ENCODE measurements around the gene DLG2. TPM values are rescaled to one million over a fixed set of nuclear protein-coding genes. Genes with fewer than 3 reads are reported as not detected.
"Not testable (repeated sequence)": the region's sequence is repeated elsewhere in the genome, so short reads cannot be mapped to it uniquely, and the experiment has no call there.

DLG2 gene
- total RNA-seq, 4 donors from 2014 or later: 11.0 to 34.2 (median 19.8) TPM

DNA sequence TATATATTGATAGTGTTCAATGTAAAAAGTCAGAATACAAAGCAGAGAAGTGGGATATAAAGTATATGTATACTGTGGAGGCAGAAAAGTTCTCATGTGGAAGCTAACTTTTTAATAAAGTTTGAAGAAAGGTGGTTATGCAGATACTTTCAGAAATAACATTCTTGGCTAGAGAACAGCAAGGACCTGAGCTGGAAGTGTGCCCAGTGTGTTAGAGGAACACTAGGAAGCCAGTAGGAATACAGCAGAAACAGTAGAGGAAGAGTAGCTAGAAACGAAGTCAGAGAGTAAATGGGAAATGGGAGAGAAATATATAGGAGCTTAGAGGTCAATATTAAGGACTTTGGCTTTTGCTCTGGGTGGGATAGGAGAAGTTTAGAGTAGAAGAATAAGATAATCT is 1876.1 kb downstream of the DLG2 start:
- Histone ChIP-seq H3K9me3 (no peaks in the 10 kb centered on the region), H3K27me3 (no peaks in the 10 kb centered on the region), H3K36me3 (no peaks in the 10 kb centered on the region), H3K4me3 (no peak overlapping the region), H3K27ac (no peak overlapping the region), H3K4me1 (no peaks in the 10 kb centered on the region)
- WGBS, 2 donors (ENCODE audit: low coverage in 1 of 2): 45 to 67% methylated on average over 1 of the region's 1 CpG
- TF ChIP-seq, protein P1, sequence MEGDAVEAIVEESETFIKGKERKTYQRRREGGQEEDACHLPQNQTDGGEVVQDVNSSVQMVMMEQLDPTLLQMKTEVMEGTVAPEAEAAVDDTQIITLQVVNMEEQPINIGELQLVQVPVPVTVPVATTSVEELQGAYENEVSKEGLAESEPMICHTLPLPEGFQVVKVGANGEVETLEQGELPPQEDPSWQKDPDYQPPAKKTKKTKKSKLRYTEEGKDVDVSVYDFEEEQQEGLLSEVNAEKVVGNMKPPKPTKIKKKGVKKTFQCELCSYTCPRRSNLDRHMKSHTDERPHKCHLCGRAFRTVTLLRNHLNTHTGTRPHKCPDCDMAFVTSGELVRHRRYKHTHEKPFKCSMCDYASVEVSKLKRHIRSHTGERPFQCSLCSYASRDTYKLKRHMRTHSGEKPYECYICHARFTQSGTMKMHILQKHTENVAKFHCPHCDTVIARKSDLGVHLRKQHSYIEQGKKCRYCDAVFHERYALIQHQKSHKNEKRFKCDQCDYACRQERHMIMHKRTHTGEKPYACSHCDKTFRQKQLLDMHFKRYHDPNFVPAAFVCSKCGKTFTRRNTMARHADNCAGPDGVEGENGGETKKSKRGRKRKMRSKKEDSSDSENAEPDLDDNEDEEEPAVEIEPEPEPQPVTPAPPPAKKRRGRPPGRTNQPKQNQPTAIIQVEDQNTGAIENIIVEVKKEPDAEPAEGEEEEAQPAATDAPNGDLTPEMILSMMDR (IDR thresholded peaks at IDR 0.05): no peak
- no peak for TF ChIP-seq POLR2AphosphoS5 (IDR thresholded peaks at IDR 0.05)
- TF ChIP-seq EP300 (IDR thresholded peaks at IDR 0.05): no peak
- TF ChIP-seq POLR2A (IDR thresholded peaks at IDR 0.05): no peak
- no peak for ATAC-seq

DNA sequence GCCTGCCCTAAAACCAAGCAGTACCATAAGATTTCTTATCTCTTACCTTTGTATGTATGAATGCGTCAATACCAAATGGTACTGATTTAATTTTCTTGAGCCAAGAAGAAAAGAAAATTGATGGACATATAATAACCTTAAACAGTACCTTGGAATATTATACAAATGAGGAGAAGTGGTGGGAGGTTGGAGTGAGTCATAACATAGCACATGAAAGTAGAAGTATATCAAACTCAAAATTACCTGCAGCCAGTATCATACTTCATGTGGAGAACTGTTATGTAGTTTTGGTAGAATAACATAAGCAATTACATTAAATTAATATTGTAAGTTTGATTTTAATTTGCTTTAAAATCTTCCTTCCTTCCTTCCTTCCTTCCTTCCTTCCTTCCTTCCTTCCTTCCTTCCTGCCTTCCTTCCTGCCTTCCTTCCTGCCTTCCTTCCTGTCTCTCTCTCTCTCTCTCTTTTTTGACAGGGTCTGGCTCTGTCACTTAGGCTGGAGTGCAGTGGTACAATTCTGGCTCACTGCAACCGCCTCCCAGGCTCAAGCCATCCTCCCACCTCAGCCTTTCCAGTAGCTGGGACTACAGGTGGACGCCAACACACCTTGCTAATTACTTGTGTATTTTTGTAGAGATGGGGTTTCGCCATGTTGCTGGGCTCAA is 1880.1 kb downstream of the DLG2 start:
- Histone ChIP-seq H3K9me3 (peaks cover 0 to 6% (median 0%) of the 10 kb centered on the region in 3 donors), H3K27ac (no peak overlapping the region), H3K27me3 (no peaks in the 10 kb centered on the region), H3K4me3 (no peak overlapping the region), H3K36me3 (no peaks in the 10 kb centered on the region), H3K4me1 (no peaks in the 10 kb centered on the region)
- no peak for TF ChIP-seq EP300 (IDR thresholded peaks at IDR 0.05)
- no peak for TF ChIP-seq POLR2A (IDR thresholded peaks at IDR 0.05)
- TF ChIP-seq POLR2AphosphoS5 (IDR thresholded peaks at IDR 0.05): no peak
- TF ChIP-seq, protein P1 (IDR thresholded peaks at IDR 0.05): no peak
- 82 to 97% methylated on average over 1 to 2 of the region's 4 CpGs for WGBS, 2 donors (ENCODE audit: low coverage in 1 of 2)
- no peak for ATAC-seq

DNA sequence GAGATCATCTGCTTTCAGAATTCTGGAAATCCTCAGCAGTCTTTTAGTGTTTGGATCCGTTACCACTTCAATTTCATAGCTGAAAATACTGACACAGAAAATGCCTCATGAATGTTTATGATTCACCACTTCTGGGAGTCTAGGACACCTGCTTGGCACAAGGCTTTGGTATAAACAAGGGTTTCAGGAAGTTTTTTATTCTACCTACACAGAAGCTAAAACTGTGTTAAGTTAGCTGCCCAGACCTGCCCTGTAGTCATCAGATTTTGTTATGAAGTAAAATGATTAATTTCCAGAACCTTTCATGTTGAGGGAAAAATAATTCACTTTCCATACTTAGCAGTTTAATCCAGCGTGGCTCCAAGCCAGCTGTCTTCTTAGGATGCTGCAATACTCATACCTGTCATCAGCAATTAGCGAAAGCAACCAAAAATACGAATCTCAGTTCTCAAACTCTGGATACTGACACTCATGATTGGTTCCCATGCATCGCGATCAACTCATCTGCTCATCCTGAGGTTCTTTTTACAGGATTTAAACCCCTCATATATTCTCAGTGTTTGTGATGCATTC is 1882.4 kb downstream of the DLG2 start:
- no peak overlapping the region for H3K4me3 ChIP-seq
- no peak overlapping the region for H3K27ac ChIP-seq
- H3K9me3 ChIP-seq: peaks cover 0 to 6% (median 0%) of the 10 kb centered on the region in 3 donors
- no peak for TF ChIP-seq POLR2A (IDR thresholded peaks at IDR 0.05)
- TF ChIP-seq, protein P1 (IDR thresholded peaks at IDR 0.05): no peak
- no peak for TF ChIP-seq POLR2AphosphoS5 (IDR thresholded peaks at IDR 0.05)
- no peak for TF ChIP-seq EP300 (IDR thresholded peaks at IDR 0.05)
- no peaks in the 10 kb centered on the region for H3K27me3 ChIP-seq
- no peak for ATAC-seq
- H3K4me1 ChIP-seq: no peaks in the 10 kb centered on the region
- no peaks in the 10 kb centered on the region for H3K36me3 ChIP-seq
- 76 to 77% methylated on average over 6 of the region's 6 CpGs for WGBS, 2 donors (ENCODE audit: low coverage in 1 of 2)

DNA sequence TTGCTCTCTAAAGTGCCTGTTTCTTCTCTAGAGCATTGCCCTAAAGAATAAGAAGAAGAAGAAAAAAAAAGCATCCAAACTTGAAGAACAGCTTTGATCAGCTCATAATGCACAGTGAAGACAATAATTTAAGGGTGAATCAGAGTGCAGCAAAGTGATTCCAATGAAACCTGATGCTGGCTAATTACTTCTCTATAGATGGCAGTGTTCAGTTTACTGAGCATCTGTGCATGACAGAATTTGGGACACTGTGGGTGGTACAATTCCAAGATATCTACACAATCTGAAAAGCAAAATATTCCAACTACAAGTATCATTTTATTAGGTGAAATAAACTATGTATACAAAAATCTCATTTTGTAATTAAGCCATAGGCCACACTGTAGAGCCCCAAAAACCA is 1890.5 kb downstream of the DLG2 start:
- Histone ChIP-seq H3K4me1 (no peaks in the 10 kb centered on the region), H3K36me3 (no peaks in the 10 kb centered on the region), H3K9me3 (no peaks in the 10 kb centered on the region), H3K27me3 (no peaks in the 10 kb centered on the region), H3K4me3 (no peak overlapping the region), H3K27ac (no peak overlapping the region)
- TF ChIP-seq EP300 (IDR thresholded peaks at IDR 0.05) (no peak), POLR2A (IDR thresholded peaks at IDR 0.05) (no peak), POLR2AphosphoS5 (IDR thresholded peaks at IDR 0.05) (no peak)
- TF ChIP-seq, protein P1 (IDR thresholded peaks at IDR 0.05): no peak
- ATAC-seq: no peak

DNA sequence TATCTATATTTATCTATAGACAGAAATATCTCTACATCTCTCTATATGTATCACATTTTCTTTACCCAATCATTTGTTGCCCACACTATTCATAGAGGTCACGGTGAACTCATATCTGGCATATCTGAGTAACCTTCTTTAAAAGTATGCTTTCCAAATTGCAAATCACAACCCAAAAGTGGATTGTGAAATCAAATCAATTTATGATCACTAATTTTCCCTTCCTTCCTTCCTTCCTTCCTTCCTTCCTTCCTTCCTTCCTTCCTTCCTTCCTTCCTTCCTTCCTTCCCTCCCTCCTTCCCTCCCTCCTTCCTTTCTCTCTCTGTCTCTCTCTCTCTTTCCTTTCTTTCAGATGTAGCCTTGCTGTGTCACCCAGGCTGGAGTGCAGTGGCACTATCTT is 1893.0 kb downstream of the DLG2 start:
- WGBS, 2 donors (ENCODE audit: low coverage in 1 of 2): 88 to 100% methylated on average over 1 of the region's 1 CpG
- Histone ChIP-seq H3K4me1 (no peaks in the 10 kb centered on the region), H3K36me3 (no peaks in the 10 kb centered on the region), H3K9me3 (no peaks in the 10 kb centered on the region), H3K4me3 (no peak overlapping the region), H3K27ac (no peak overlapping the region), H3K27me3 (no peaks in the 10 kb centered on the region)
- TF ChIP-seq POLR2A (IDR thresholded peaks at IDR 0.05) (no peak), POLR2AphosphoS5 (IDR thresholded peaks at IDR 0.05) (no peak), EP300 (IDR thresholded peaks at IDR 0.05) (no peak)
- TF ChIP-seq, protein P1 (IDR thresholded peaks at IDR 0.05): no peak
- no peak for ATAC-seq

DNA sequence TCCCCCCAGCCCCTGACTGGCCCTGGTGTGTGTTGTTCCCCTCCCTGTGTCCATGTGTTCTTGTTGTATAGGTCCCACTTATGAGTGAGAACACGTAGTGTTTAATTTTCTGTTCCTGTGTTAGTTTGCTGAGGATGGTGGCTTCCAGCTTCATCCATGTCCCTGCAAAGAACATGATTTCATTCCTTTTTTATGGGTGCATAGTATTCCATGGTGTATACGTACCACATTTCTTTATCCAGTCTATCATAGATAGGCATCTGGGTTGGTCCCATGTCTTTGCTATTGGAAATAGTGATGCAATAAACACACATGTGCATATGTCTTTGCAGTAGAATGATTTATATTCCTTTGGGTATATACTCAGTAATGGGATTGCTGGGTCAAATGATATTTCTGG is 1895.9 kb downstream of the DLG2 start:
- not testable (repeated sequence) for H3K36me3 ChIP-seq, H3K27ac ChIP-seq, H3K27me3 ChIP-seq, H3K4me3 ChIP-seq, H3K4me1 ChIP-seq, H3K9me3 ChIP-seq, ATAC-seq
- 94 to 100% methylated on average over 2 of the region's 2 CpGs for WGBS, 2 donors (ENCODE audit: low coverage in 1 of 2)
